ENCODE data around the gene UBASH3B.

DNA sequence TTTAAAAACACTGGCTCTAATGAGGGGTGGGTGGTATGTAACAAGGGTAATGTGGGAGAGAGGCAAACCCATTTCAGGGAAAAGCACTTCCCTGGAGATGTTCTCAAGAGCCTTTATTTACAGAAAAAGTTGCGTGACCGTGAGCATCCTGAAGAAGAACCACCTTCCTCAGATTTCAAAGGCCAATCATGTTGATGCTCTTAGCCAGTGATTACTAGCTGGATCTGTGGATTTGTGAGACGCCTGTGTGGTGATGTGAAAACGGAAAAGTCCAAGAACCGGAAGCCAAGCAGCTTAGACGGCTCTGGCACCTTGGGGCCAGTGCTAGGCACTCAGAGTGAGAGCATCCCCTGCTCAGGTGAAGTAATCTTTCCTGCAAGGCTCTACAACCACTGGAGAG, 12.6 kb upstream of the UBASH3B start:
- TF ChIP-seq, protein P1, sequence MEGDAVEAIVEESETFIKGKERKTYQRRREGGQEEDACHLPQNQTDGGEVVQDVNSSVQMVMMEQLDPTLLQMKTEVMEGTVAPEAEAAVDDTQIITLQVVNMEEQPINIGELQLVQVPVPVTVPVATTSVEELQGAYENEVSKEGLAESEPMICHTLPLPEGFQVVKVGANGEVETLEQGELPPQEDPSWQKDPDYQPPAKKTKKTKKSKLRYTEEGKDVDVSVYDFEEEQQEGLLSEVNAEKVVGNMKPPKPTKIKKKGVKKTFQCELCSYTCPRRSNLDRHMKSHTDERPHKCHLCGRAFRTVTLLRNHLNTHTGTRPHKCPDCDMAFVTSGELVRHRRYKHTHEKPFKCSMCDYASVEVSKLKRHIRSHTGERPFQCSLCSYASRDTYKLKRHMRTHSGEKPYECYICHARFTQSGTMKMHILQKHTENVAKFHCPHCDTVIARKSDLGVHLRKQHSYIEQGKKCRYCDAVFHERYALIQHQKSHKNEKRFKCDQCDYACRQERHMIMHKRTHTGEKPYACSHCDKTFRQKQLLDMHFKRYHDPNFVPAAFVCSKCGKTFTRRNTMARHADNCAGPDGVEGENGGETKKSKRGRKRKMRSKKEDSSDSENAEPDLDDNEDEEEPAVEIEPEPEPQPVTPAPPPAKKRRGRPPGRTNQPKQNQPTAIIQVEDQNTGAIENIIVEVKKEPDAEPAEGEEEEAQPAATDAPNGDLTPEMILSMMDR (IDR thresholded peaks at IDR 0.05) = no peak
- TF ChIP-seq POLR2AphosphoS5 (IDR thresholded peaks at IDR 0.05) (no peak), EP300 (IDR thresholded peaks at IDR 0.05) (no peak), POLR2A (IDR thresholded peaks at IDR 0.05) (no peak)
